Activated CD8-positive, alpha-beta memory T cell treated with anti-CD3 and anti-CD28 coated beads for 36 hours (primary cell): ENCODE data around the gene EPS8L2. TPM values are rescaled to one million over a fixed set of nuclear protein-coding genes. Genes with fewer than 3 reads are reported as not detected.

Experiments
- CTCF ChIA-PET: fragments of 350-600 bp; sonication (Branson Sonifier 250); formaldehyde crosslinking; loops from one replicate; lab custom pipeline; 2021; ENCODE audit warnings: antibody characterized with exemption; lab: Charles Lee
- POLR2A ChIA-PET: fragments of 350-600 bp; sonication (Branson Sonifier 250); formaldehyde crosslinking; loops from one replicate; lab custom pipeline; 2021; ENCODE audit warnings: antibody characterized with exemption; lab: Charles Lee
- total RNA-seq, 2 experiments: library from RNA; stranded (reverse); gene quantifications; one replicate each; pipeline ENCODE4 v1.2.3, GENCODE V29; 2021

The EPS8L2 gene
- total RNA-seq, 2 experiments from 2014 or later, result 12.6 to 14.3 TPM

GRCh38 chr11:763073-763463 is 57.0 kb downstream of the EPS8L2 start:
- ChIA-PET POLR2A (interaction anchor here (1.5 kb wide), 1 partner anchor 16 kb away, joined by 3 read pairs; the partner anchor contains the start of gene TALDO1), CTCF (interaction anchor here (1.2 to 1.4 kb wide), 3 partner anchors 16 to 35 kb away, joined by 3 to 5 read pairs (median 3); partner anchors contain the start of gene TALDO1)

DNA sequence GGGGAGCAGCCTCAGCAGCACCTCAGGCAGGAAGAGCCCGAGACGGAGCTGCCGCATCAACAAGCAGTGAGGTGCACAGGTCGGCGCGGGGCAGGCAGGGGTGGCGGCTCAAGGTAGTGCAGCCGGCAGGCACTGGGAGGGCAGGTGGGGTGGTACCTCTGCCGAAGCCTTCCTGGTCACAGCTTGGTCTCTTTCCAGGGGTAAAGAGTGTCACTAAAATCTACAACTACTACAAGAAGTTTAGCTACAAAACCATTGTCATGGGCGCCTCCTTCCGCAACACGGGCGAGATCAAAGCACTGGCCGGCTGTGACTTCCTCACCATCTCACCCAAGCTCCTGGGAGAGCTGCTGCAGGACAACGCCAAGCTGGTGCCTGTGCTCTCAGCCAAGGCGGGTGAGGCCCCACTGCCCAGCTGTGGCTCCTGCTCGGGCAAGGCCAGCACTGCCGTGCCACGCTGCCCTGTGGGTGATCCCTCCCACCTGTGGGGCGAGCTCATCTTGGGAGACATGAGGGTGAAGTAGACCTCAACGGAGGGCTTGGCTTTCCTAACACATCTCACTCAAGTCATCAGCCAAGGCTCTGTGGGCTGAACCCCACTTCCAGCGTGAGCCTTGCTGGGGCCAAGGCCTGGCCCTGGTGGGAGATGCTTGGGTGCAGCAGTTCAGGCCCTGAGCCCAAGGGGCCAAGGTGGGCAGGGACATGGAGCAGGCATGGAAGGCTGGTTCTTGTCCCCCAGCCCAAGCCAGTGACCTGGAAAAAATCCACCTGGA is 57.7 kb downstream of the EPS8L2 start:
- POLR2A ChIA-PET, result interaction anchor here (0.9 to 1.5 kb wide), 2 partner anchors 17 to 26 kb away, joined by 3 read pairs; partner anchors contain the start of genes CEND1 and TALDO1
- CTCF ChIA-PET, result interaction anchor here (1.1 to 1.4 kb wide), 4 partner anchors 17 to 36 kb away, joined by 3 to 5 read pairs (median 3); partner anchors contain the start of gene TALDO1

- CTCF ChIA-PET, result interaction anchor here (1.1 to 1.4 kb wide), 3 partner anchors 18 to 37 kb away, joined by 3 to 5 read pairs (median 3); partner anchors contain the start of gene TALDO1
- POLR2A ChIA-PET, result interaction anchor here (0.9 to 1.5 kb wide), 2 partner anchors 18 to 26 kb away, joined by 3 read pairs; partner anchors contain the start of genes CEND1 and TALDO1
Observed at GRCh38 chr11:764322-765024, 58.4 kb downstream of the EPS8L2 start.

DNA sequence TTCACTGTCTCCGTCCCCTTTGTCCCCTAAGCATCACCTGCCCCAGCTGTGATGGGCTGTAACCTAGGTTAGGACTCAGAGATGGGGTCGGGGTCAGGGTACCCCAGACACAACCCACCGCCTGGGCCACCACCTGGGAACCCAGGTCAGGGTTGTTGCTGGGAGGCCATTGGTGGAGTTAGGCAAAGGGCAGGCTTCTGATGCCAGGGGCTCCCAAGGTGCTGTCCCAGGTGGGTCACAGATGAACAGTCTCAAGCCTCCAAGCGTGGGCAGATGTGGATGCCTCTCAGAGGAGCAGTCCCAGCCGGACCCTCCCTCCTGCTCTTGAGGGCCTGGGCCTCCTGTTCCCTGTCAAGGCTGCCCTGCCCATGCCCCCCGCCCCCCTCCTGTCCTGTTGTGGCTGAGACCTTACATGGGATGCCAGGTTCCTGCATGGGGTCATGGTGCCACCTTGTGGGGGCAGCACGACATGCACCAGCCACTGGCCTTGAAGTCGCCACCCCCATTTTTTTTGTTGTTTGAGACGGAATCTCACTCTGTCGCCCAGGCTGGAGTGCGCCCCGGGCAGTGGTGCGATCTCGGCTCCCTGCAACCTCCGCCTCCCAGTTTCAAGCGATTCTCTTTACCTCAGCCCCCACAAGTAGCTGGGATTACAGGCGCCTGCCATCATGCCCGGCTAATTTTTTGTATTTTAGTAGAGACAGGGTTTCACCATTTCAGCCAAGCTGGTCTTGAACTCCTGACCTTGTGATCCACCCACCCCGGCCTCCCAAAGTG is 59.2 kb downstream of the EPS8L2 start:
- CTCF ChIA-PET, result interaction anchor here (1.1 to 1.2 kb wide), 2 partner anchors 10 to 37 kb away, joined by 3 read pairs; no protein-coding TSS in a partner anchor
- POLR2A ChIA-PET, result interaction anchor here (0.5 to 1.2 kb wide), 2 partner anchors 12 to 252 kb away, joined by 3 read pairs; no protein-coding TSS in a partner anchor

- POLR2A ChIA-PET, result interaction anchor here (0.5 to 1.2 kb wide), 3 partner anchors 11 to 252 kb away, joined by 3 read pairs; partner anchors contain the start of gene TALDO1
- CTCF ChIA-PET, result interaction anchor here (1.2 kb wide), 1 partner anchor 9 kb away, joined by 3 read pairs; no protein-coding TSS in a partner anchor
Observed at GRCh38 chr11:765802-766091, 59.7 kb downstream of the EPS8L2 start.

- ChIA-PET CTCF (interaction anchor here (0.7 to 1.2 kb wide), 3 partner anchors 9 to 38 kb away, joined by 3 read pairs; no protein-coding TSS in a partner anchor), POLR2A (interaction anchor here (0.5 to 1.2 kb wide), 3 partner anchors 11 to 253 kb away, joined by 3 read pairs; partner anchors contain the start of gene TALDO1)
Observed at GRCh38 chr11:766106-766935, 60.3 kb downstream of the EPS8L2 start.

DNA sequence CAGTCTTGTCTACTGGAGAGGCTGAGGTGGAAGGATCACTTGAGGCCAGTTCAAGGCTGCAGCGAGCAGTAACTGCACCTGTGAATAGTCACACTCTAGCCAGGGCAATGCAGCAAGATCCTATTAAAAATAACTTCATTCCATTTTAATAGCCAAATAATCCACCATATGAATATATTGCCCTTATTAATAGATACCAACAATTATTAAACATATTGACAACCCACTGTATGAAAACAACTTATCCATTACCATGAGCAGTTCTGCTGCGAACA is 60.8 kb downstream of the EPS8L2 start:
- CTCF ChIA-PET, result interaction anchor here (0.7 to 1.2 kb wide), 2 partner anchors 13 to 37 kb away, joined by 3 read pairs; no protein-coding TSS in a partner anchor
- POLR2A ChIA-PET, result no interaction called here

GRCh38 chr11:767238-767637 is 61.2 kb downstream of the EPS8L2 start:
- ChIA-PET CTCF (interaction anchor here (1.2 kb wide), 1 partner anchor 13 kb away, joined by 3 read pairs; no protein-coding TSS in a partner anchor), POLR2A (no interaction called here)

GRCh38 chr11:769887-770641 is 64.0 kb downstream of the EPS8L2 start:
- ChIA-PET CTCF (no interaction called here), POLR2A (interaction anchor here (0.5 kb wide), 1 partner anchor 81 kb away, joined by 6 read pairs; no protein-coding TSS in a partner anchor)

- CTCF ChIA-PET, result no interaction called here
- POLR2A ChIA-PET, result interaction anchor here (0.5 kb wide), 1 partner anchor 82 kb away, joined by 6 read pairs; no protein-coding TSS in a partner anchor
Observed at GRCh38 chr11:770642-771616, 64.9 kb downstream of the EPS8L2 start.

DNA sequence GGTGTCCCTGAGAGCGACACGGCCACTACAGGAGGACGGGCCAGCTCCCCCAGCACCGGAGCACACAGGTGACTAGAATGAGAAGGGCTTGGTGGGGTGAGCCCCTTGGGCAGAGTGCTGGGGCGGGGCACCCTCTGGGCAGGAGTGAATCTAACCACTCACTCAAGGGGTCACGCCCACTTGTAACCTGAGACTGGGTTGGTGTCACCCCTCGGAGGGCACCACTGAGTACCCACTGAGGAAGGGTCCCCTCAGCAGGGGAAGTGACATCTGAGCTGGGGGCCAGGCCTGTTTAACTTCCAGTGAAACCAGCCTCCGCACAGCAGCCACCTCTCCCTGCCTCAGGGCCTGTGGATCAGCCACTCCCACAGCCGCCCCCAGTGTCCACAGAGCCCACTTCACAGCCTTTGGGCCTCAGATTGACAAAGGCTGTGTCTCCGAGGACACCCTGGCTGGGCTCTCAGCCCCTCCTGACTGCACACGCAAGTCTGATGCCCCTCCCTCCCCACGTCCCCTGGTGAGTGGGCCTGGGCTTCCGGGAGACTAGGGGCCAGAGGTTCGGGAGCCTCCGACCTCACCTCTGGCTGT is 65.7 kb downstream of the EPS8L2 start:
- ChIA-PET POLR2A (no interaction called here), CTCF (no interaction called here)

DNA sequence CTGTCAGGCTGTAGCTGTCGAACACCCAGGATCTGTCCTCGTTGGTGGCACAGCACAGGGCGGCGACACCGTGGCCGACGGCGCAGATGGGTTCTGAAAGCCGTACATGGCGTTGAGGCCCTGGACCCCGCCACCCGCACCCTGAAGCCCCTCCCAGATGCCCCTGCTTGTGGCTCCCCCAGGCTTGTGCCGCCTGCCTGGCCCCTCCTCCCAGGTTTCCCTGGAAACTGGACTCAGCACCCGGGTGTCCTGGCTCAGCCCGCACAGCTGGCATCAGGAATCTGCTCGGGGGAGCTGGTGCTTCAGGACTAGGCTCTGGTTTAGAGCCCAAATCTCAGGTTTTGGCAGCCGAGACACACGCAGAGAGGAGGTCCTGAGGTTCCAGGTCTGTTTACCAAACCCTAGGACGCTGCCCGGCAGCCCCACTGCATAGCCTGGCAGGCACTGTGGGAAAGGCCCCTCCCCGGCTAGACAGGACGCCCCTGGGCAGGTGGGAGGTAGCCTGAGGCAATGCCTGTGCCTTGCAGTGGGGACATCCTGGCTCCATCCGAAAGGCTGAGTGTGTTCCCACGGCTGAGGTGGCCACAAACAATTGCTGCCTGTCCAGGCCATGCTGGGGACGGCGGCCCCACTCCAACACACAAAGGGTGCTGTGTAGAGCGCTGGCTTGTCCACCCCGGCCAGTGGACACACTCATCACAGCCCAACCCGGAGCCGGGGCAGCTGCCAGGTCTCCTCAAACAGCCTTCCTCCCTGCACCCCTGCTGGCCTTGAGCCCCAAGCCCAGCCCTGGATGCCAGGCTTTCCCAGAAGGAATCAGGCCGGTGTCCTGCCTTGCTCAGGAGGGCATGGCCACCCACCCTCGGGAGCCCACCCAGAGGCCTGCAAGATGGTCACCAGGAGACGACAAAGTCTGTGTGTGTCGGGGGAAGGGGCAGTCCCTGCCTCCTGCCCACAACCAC is 66.7 kb downstream of the EPS8L2 start:
- POLR2A ChIA-PET, result no interaction called here
- CTCF ChIA-PET, result no interaction called here

DNA sequence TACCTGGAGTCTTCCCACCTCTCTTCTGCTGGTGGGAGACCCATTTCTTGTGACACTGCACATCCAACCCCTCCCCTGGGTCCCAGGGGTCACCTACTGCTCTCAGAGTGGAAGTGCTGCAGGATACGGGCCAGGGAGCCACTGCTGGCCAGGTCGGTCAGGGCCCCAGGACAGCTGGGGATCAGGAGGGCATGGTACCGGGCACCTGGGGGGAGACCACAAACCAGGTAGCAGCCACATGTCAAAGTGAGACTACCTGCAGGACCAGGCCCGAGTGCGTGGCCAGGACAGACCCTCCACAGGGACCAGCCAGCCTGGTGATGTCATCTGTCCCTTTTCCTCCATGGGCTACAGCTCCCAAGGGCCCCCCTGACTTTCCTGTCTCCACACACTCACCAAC is 67.4 kb downstream of the EPS8L2 start:
- CTCF ChIA-PET, result no interaction called here
- POLR2A ChIA-PET, result no interaction called here

GRCh38 chr11:773830-774229 is 67.8 kb downstream of the EPS8L2 start:
- POLR2A ChIA-PET, result no interaction called here
- CTCF ChIA-PET, result no interaction called here
